ENCODE results near the gene GSTA2. TPM values are rescaled to one million over a fixed set of nuclear protein-coding genes. Genes with fewer than 3 reads are reported as not detected.

The GSTA2 gene
- total RNA-seq, result not detected in 2 replicates

DNA sequence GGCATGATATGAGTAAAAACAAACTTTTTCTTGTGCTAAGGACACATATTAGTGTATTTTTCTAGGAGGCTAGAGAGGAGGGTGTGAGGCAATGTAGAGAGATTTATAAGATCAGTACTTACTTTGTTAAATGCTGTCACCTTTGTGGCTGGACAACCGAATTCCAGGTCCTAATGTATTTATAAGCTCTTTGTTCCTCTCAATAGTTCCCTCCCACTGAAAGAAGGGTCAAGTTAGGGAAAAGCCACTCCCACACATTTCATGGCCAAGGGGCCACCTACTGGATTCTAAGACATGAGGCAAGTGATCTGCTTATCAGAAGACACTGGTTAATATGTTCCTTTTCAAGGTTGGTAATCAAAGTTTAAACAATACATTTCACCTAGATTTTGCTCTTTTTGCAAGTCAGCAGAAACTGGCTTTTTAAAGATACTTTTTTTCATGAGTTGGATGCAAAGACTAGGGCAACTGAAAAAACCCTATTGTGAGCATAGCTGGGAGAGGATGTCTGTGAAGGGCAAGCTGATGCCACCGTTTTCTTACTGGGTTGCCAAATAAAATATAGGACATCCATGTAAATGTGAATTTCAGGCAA is at the start of gene GSTA2:
GSTA2 (minus strand) TSS at position 154 of the 595 bp plus-strand sequence. CDS start 5,528 bp downstream, outside the sequence.

DNA sequence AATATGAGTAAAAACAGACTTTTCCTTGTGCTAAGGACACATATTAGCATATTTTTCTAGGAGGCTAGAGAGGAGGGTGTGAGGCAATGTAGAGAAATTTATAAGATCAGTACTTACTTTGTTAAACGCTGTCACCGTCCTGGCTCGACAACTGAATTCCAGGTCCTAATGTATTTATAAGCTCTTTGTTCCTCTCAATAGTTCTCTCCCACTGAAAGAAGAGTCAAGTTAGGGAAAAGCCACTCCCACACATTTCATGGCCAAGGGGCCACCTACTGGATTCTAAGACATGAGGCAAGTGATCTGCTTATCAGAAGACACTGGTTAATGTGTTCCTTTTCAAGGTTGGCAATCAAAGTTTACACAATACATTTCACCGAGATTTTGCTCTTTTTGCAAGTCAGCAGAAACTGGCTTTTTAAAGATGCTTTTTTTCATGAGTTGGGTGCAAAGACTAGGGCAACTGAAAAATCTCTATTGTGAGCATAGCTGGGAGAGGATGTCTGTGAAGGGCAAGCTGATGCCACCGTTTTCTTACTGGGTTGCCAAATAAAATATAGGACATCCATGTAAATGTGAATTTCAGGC is 40.5 kb upstream of the GSTA2 start, which contains the start of gene GSTA1:
GSTA1 (minus strand) TSS at position 149 of the 588 bp plus-strand sequence. CDS start 4,549 bp downstream, outside the sequence.

Other genes with a start within 250 kb of the GSTA2 start
- gene TRAM2, start 186.4 kb downstream of the GSTA2 start, total RNA-seq, result 38.9 and 61.5 TPM in 2 replicates
- gene TMEM14A, start 92.4 kb downstream of the GSTA2 start, total RNA-seq, result 25.7 and 41.5 TPM in 2 replicates
- not detected in 2 replicates for gene GSTA1, start 40.3 kb upstream of the GSTA2 start, total RNA-seq
- not detected in 2 replicates for gene GSTA5, start 77.3 kb upstream of the GSTA2 start, total RNA-seq
- not detected in 2 replicates for gene GSTA3, start 146.2 kb upstream of the GSTA2 start, total RNA-seq
- 35.8 and 45.8 TPM in 2 replicates for gene GSTA4, start 231.8 kb upstream of the GSTA2 start, total RNA-seq